ENCODE data around the gene KIF21A.

Gene KIF21A

DNA sequence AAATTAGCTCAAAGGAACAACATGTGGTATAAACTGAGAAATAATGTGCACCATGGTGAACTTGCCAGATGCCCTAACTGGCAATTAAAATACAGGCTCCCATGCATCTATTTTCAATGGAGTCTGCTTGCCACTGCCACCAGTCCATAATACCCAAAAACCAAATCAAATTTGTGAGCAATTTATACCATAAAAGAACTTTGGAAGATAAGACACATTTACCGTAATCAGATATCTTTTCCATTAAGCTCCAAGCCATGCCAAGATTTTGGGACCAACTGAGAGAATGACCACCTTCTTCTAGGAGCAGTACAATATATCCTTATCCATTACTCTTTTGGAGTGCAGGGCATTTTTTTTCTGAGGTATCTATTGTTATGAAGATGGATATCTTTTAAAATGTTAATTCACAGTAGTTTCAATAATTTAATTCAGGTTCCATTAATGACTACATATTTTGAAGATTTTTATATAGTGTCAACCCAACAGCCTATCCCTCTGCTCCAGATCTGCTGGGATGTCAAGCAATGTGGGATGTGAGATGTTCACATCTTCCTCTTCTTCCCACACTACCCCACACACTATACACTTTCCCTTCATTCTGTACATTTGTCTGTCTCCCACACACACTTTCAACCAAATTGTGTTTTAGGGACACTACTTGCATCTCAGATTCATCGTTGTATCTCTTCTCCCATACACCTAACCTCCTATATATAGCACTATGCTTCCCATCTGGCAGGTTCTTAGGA is 53.3 kb downstream of the KIF21A start:
- no peak for DNase-seq (ENCODE audit: low read depth)

DNA sequence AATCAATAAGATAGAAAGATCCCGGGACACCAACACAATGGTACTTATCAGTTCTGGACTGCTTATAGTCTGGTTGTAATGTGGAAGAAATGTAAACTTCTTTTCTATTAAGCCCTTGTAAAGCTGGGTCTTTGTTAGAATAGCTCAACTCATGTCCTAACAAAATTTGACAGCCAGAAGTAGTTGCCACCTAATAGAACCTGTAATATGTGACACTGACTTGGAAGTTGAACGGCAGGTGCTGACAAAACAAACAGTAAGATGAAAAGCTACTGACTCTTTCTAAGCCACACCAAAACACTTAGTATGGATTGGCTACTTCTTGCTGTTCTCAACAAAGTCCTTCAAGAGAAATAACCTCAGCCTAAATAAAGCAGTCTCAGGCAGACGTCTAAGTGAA is 56.6 kb downstream of the KIF21A start:
- DNase-seq (ENCODE audit: low read depth): no peak

DNA sequence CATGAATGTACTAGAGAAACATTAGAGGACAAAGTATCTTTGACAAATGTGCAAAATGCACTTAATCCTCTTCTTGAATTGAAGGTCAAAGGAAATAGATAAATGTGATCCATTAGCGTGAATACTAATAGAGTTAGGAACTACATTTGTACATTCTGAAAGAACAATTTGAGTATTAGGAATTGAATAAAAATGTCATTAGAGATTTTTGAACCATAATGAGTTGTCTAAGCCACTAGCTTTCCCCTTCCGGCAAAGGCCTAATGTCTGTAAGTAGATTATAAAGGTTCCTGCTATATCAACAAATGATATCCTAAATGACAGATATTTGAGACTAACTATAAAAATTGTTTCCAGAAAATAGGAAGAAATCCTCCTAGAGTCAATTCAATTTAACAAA is 59.8 kb downstream of the KIF21A start:
- no peak for DNase-seq (ENCODE audit: low read depth)

DNA sequence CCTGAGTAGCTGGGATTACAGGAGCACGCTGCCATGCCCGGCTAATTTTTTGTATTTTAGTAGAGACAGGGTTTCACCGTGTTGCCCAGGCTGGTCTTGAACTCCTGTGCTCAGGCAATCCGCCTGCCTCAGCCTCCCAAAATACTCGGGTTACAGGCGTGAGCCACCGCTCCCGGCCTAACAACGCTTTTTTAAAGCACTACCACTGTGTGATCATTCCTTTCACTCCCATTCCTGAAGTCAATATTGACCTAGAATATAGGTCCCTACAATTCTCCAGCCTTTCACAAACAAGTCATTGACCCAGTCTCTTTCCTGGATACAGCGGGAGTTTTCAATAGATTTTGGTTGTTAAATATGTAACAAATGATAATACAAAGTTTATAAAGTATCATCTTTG is 62.8 kb downstream of the KIF21A start:
- no peak for DNase-seq (ENCODE audit: low read depth)

DNA sequence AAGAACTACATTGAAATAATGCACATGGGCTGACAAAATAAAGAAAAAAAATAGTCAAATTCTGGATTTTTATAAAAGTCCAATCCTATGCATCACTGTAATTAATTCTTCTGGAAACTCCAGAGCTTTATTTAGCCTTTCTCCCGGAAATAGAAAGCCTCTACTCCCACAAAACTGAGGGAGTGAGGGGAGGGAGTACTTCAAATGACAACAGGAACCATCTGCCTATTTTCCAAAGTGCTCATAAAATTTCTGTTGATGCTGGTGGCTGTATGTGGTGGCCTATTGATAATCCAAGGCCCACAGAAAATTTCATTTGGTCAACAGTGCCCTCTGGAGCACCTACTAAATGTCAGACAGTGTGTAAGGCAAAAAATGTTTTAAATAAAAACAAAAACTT is 64.6 kb downstream of the KIF21A start:
- DNase-seq (ENCODE audit: low read depth): no peak

DNA sequence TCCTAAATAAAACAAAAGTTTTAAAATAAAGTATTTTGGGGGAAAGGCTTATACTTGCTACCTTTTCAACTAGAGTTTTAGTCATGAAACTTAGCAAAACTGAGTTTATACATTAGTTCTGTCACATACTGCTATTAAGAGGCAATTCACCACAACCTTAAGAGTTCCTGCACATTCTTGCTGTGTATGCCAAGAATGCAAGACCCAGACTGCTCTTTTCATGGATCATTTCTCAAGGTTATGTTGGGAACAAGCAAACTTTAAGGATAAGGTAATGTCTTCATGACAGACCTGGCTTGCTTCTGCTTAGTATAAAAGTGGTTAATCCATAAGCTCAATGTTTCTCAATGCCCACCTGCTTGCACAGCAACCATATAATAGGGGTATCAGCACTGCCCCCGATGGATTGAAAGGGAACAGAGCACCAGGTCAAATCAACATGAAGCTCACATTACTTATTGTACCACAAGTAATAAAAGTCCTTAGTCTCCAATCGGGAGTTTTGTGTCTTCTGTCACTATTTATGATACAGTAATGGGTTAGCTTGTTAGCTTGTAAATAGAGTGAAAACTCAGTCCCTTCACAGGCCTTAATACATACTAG is 67.6 kb downstream of the KIF21A start:
- no peak for DNase-seq (ENCODE audit: low read depth)

DNA sequence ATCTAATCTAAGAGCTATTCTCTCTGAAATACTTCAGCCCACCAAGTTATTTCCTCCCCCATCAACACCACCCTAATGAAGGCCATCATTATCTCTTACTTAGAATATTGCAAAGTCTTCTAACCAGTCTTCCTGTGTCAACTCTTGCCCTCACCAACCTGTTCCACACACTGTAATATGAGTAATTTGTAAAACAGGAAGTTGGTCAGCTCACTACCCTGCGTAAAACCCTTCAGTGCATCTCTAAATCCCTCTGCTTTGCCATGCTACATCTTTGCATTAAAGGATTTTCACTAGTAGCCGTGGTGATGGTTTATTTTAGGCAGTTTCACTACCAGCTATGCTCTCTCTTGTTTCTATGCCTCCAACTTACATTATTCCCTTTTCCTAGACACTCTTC is 70.0 kb downstream of the KIF21A start:
- DNase-seq (ENCODE audit: low read depth): no peak

DNA sequence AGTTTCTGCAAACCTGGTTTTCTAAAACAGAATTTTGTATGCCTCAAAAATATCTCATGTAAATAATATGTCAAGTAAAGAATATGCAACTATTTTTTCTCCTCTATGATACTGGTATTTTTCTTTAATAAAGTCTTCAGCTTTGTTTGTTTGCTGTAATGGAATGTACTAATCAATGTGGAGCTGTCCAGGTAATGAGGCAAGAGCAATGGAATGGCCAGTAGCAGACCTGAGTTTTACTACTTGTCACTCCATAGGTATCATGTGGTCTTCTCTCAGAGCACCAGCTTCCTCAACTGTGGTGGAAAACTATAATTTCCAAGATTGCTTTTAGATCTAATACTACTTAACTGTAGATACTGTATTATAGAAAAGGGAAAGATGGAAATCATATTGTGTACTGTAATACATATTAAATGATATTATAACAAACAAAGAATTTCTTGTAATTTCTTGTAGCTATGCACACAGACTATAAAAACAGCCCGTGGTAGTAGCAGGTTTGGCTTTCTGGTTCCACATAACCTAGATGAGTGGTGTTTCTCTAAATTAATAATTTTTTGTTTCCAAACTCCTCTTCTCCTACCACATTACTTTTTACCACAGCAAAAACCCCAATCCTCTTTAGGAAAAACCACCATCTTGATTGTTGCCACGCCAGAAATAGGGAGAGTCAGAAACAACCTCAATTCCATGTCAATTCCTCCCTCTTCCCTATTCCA is 70.6 kb downstream of the KIF21A start:
- DNase-seq (ENCODE audit: low read depth): no peak

DNA sequence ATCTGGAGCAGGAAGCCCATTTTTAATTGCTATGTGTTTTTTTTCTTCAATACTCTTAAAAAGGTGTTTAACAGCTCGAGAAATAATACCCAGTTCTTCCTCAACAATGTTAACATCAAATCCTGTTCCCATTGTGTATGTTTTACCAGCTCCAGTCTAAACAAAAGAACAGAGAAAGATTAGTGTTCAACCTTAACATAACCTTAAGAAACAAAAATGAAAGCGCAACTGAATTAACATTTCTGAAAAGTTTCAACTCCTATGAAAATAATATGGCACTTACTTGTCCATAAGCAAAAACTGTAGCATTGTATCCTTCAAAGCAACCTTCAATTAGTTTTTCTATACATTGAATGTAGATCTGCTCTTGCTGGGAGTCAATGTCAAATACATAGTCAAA is 73.2 kb downstream of the KIF21A start:
- DNase-seq (ENCODE audit: low read depth): no peak

DNA sequence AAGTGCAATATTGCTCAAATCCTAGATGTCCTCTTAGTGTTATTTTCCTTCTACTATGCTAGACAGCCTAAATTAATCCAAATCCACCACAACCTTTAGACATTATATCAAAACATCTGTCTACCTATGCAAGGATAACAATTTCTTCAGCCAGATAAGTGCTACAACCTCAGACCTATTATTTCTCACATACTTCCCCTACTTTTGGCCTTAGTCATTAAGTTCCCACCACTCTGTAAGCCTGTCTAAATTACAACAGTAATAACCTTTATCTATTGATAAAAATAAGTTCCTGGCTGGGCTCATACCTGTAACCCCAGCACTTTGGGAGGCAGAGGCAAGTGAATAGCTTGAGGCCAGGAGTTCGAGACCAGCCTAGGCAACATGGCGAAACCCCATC is 74.0 kb downstream of the KIF21A start:
- no peak for DNase-seq (ENCODE audit: low read depth)

DNA sequence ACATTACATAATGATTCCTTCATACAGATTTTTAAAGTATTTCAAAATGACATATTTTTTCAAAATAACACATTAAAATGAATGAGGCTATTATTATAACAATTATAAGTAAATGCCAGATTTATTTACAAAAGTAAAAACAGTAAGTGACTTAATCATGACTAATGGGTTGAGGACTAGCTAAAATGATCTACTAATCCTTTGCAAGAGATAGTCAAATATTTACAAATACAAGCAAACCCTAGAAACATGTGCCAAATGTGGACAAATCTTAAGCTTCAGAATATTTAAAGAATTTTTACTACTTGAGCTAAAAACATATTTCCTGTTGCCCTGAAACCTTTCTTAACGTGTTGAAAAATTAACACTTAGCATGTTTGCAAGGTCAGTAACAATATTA is 74.8 kb downstream of the KIF21A start:
- DNase-seq (ENCODE audit: low read depth): no peak

DNA sequence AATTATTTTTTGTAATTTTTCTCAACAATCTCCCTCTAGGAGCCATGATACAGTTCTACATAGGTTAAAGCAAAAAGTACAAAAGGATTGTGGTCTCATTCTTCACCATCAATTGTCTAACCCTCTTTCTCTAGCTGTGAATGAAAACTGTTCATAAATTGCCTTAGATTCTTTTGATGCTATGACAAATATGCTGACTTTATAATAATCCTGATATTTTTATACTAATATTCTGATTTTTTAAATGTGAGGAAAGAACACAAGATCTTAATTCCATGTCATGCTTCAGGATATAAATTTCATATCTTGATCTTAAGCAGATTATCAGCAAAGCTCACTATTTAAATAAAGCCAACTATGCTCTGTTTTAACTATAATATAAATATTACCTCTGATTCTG is 75.4 kb downstream of the KIF21A start:
- DNase-seq (ENCODE audit: low read depth): no peak

DNA sequence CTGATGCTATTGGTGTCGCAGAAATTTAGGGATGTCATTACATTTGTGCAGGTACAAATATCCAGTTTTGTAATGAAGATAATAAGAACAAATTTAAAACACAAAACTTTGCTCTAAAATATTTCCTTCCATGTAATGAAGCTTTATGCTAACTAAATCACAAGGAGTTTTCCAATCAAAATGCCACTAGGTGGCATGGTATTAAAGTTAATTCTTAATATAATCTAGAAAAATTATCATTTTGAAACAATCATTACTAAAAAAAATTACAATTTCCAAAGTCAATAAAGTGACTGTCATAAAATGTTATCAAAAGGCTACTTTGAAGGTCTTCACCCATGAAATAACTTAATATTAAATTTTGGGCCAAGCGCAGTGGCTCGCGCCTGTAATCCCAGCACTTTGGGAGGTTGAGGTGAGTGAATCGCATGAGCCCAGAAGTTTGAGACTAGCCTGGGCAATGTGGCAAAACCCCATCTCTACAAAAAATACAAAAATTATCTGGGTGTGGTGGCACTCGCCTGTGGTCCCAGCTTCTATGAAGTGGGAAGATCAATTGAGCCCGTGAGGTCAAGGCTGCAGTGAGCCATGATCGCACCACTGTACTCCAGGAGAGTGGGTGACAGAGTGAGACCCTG is 77.4 kb downstream of the KIF21A start:
- DNase-seq (ENCODE audit: low read depth): no peak

DNA sequence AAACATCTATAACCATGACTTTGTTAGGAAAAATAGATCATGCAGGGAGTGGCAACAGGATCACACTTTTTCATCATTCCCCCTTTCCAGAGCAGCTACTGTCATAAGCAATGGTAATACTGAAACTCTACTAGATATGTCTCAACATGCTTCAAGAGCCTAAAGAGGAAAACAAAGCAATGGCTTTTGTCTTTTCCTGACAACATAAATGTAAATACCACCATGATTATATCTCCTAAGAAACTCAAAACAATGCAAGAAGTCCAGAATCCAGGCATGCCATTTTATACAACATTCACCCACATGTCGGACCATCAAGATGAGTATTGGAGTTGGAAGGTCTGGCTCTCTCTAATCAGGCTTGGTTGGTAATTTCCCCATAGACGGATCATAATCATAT is 78.7 kb downstream of the KIF21A start:
- DNase-seq (ENCODE audit: low read depth): no peak

DNA sequence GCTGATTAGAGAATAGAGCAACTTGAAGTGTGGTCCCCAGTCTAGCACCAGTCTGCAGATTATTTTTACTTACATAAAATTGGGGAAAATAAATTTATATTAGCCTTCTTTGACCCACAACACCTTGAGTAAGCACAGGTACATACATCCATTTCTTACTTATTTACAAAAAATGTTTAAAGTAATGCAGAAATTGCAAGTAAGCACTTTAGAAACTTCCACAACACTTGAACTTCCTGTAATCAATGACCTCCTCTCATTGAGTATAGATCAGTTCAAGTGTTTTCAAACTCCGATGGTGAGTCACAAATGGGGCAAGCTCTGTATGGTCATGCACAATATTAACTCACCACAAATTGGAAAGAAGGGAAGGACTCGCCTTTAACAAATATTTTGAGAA is 83.3 kb downstream of the KIF21A start:
- no peak for DNase-seq (ENCODE audit: low read depth)

DNA sequence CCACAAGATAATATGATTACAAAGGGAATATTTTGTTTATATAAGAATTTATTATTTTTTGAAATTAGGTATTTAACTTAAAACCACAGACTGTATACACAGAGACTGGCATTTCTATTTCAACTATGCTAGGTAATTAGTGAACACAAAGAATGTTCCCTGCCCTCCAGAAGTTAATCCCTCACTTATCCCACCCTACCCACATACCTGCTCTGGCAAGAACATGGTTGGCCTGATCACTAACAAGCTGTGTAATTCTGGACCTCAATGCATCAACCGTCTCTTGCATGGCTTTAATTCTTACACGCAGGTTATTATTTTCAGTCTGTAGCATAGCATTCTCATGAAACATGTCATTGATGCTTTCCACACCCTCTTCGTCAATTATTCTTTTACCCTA is 85.9 kb downstream of the KIF21A start:
- DNase-seq (ENCODE audit: low read depth): no peak

DNA sequence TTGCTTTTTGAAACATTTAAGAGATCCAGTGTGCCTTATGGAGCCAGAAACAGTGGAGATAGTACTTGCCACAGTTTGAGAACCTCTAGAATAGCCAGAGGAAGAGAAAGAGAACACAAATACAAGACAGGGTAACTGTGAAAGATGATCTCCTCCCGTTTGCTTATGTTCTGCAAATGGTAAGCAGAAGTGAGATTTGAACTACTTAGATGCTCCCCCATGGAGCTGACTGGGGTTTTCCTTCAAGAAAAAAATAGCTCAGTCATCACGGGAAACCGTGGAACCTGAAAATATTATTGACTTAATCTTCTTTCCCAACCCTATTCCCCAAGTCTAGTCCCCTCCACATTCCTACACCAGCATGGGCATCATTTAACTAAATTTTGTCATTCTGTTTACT is 87.1 kb downstream of the KIF21A start:
- no peak for DNase-seq (ENCODE audit: low read depth)

DNA sequence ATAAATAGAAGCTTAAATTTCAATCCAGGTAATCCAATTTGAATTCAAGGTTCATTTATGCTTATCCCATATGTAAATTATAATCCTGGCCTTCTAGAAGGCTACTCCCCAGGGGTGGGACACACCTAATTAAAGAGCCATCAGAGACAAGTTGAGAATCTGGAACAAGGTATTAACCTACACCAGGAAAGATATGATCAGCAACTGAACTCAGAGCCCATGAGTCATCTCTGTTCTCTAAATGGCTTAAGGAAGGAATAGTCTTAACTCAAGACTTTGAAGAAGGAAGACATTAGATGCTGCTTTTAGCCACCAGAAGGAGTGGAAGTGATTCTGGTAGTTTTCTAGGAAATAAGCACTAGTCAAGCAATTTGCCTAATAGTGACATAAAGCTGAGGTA is 88.0 kb downstream of the KIF21A start:
- DNase-seq (ENCODE audit: low read depth): no peak

DNA sequence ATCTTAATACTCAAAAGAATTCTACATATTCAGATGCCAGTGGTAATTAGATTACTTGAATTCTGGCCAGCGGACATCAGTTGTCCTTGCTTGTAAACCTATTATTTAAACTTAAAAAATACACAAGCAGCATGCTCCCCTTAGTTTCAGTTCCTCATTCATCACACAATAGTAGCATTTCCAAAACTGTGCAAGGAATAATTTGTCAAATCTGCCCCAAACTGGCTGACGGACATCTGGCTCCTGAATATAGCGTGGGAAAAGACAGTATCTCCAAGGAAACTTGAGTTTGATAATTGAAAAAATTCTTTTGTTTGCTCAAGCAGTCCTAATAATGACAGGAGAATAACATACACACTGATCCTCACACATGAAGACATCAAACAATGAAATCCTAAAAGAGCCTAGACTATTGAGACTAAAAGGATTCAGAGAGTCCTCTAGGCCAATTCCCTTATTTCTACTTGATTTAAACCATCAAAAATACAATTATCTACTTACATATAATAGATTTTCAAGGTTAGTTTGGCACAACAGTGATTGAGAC is 90.4 kb downstream of the KIF21A start:
- no peak for DNase-seq (ENCODE audit: low read depth)

DNA sequence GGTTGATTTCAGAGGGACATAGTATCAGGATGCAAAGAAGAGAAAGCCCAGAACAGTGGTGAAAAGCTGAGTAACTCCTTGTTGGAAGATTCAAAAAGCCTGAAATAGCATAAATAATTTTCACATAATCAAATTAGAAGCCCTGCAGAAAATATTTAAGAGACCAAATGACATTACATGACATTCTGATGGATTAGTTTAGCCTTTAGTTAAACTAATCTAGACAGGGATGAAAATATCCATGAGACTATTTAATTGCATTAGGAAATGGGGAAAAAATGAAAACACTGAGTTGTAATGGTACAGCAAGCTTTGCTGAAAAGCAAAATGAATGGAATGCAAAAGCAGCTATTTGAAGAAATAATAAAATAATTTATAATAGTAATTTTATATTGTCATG is 91.8 kb downstream of the KIF21A start:
- no peak for DNase-seq (ENCODE audit: low read depth)

DNA sequence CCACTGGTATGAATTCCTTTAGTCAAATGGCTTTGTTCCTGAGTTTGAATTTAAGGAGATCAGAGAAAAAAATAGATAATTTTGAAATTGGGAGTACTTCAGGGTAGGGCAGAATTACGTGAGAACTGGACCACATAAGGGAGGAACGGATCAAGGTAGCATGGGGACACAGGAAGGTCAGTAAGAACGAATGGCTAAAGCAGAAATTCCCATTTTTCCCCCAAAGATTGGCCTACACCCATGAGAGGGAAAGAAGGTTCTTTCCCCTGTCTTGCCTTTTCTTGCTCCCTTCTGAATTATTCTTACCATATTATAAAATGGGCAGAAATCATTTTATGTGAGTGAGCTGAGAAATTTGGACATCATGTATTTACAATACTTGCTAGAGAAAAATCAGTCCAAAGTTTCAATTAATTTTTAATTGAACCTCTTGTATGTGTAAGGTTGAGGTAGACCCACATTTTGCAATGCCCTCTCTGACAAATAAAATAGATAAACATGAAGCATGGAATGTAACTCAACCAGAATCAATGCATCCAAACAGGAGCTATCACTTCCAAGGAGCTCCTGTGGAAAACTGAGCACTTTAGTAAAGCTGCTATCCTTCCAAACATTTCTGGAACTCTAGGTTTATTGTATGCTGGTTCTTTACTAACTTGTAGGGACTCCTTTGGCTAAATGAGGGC is 93.8 kb downstream of the KIF21A start:
- DNase-seq (ENCODE audit: low read depth): no peak

DNA sequence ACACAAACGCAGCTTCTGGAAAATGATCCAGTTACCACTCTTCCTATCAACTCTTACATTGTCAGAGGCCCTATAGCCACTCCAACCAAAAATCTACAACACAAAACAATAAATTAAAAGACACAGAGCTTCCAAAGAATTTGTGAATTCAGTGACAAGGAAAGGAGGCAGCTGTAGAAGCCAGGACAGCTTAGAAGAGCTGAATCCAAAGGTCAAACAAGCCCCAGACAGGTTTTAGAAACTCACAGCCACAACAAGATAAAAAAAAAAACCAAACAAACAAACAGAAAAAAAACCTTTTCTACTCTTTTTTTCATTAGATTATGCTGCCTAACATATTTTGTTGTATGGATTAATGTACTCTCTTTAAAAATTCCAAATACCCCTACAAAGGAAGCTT is 94.4 kb downstream of the KIF21A start:
- no peak for DNase-seq (ENCODE audit: low read depth)

All from HS-5 (cell line).